ENCODE results near the gene TAB3.
"Not testable (repeated sequence)": the region's sequence is repeated elsewhere in the genome, so short reads cannot be mapped to it uniquely, and the experiment has no call there.

Gene TAB3

DNA sequence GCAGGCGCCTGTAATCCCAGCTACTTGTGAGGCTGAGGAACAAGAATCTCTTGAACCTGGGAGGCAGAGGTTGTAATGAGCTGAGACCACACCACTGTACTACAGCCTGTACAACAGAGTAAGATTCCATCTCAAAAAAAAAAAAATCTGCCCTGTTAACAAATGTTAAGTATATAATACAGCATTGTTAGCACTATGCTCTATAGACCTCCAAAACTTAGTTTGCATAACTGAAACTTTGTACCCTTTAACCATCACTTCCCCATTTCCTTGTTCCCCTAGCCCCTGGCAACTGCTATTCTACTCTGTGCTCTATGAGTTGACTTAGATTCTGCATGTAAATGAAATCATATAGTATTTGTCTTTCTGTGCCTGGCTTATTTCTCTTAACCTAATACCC, 76.7 kb downstream of the TAB3 start:
- DNase-seq = no peak

DNA sequence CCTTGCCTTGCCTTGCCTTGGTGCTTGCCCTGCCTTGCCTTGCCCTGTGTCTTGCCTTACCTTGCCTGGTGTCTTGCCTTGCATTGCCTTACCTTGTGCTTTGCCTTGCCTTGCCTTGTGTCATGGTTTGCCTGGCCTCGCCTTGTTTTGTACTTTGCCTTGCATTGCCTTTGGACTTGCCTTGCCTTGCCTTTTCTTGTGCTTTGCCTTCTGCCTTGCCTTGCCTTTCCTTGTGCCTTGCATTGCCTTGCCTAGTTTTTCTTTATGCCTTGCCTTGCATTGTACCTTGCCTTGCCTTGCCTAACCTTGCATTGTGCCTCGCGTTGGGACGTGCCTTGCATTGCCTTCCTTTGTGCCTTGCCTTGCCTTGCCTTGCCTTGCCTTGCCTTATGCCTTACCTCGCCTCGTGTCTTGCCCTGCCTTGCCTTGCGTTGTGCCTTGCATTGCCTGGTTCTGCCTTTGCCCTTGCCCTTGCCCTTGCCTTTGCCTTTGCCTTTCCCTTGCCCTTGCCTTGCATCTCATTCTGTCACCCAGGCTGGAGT, 82.8 kb downstream of the TAB3 start:
- DNase-seq = no peak

DNA sequence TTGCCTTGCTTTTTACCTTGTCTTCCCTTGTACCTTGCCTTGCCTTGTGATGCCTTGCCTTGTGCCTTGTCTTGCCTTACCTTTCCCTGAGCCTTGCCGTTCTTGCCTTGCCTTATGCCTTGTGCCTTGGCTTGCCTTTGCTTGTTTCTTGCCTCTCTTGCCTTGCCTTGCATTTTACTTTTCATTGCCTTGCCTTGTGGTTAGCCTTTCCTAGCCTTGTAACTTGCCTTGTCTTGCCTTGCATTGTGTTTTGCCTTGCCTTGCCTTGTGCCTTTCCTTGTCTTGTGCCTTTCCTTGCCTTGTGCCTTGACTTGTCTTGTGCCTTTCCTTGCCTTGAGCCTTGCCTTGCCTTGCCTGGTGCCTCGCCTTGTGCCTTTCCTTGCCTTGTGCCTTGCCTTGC, 84.6 kb downstream of the TAB3 start:
- DNase-seq = no peak

DNA sequence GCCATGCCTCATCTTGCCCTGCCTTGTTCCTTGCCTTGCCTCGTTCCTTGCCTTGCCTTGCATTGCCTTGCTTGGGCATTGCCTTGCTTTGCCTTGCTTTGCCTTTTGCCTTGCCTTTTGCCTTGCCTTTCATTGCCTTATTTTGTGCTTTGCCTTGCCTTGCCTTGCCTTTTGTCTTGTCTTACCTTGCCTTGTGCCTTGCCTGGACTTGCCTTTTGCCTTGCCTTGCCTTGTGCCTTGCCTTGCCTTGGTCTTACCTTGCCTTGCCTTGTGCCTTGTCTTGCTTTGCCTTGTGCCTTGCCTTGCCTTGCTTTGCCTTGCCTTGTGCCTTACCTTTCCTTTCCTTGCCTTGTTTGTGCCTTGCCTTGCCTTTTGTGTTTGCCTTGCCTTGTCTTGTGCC, 88.2 kb downstream of the TAB3 start:
- DNase-seq = no peak

DNA sequence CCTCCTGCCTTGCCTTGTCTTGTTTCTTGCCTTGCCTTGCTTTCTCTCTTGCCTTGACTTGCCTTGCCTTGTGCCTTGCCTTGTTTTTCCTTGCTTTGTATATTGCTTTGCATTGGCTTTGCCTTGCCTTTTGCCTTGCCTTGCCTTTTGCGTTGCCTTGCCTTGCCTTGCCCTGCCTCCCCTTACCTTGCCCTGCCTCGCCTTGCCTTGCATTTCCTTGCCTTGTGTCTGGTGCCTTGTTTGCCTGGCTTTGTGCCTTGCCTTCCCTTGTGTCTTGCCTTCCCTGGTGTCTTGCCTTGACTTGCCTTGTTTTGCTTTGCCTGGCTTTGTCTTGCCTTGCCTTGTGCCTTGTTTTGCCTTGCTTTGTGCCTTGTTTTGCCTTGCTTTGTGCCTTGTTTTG, 89.7 kb downstream of the TAB3 start:
- no peak for DNase-seq

DNA sequence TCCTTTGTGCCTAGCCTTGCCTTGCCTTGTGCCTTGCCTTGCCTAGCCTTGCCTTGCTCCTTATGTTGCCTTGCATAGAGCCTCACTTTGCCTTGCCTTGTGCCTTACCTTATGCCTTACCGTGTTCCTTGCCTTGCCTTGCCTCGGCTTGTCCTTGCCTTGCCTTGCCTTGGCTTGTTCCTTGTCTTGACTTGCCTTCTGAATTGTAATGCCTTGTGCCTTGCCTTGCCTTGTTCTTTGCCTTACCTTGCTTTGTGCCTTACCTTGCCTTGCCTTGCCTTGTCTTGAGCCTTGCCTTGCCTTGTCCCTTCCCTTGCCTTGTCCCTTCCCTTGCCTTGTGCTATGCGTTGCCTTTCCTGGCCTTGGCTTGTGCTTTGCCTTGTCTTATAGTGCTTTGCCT, 90.2 kb downstream of the TAB3 start:
- no peak for DNase-seq

DNA sequence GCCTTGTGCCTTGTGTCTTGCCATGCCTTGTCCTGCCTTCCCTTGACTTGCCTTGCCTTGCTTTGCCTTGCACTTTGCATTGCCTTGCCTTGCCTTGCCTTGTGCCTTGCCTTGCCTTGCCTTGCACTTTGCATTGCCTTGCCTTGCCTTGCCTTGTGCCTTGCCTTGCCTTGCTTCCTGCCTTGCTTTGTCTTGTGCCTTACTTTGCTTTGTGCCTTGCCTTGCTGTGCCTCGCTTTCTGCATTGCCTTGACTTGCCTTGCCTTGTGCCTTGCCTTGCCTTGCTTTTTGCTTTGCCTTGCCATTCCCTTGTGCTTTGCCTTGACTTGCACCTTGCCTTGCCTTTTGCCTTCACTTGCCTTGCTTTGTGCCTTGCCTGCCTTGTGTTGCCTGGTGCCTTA, 91.8 kb downstream of the TAB3 start:
- not testable (repeated sequence) for DNase-seq

DNA sequence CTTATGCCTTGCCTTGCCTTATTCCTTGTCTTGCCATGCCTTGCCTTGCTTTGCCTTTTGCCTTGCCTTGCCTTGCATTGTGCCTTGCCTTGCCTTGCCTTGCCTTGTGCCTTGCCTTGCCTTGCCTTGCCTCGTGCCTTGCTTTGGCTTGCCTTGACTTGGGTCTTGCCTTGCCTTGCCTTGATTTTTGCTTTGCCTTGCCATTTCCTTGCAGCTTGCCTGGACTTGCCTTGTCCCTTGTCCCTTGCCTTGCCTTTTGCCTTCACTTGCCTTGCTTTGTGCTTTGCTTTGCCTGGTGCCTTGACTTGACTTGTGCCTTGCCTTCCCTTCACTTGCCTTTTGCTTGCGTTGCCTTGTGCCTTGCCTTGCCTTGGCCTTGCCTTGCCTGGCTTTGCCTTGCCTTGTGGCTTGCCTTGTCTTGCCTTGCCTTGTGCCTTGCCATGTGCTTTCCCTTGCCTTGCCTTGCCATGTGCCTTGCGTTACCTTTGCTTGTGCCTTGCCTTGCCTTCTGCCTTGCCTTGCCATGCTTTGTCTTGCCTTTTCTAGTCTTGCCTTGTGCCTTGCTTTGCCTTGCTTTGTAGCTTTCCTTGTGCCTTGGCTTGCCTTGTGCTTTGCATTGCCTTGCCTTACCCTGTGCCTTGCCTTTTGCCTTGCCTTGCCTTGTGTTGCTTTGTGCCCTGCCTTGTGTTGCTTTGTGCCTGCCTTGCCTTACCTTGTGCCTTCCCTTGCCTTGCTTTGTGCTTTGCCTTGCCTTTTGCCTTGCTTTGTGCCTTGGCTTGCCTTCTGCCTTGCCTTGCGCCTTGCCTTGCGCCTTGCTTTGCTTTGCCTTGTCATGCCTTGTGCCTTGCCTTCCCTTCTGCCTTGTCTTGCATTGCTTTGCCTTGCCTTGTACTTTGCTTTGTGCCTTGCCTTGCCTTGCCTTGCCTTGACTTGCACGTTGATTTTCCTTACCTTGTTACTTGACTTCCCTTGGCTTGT, 92.8 kb downstream of the TAB3 start:
- DNase-seq = no peak

DNA sequence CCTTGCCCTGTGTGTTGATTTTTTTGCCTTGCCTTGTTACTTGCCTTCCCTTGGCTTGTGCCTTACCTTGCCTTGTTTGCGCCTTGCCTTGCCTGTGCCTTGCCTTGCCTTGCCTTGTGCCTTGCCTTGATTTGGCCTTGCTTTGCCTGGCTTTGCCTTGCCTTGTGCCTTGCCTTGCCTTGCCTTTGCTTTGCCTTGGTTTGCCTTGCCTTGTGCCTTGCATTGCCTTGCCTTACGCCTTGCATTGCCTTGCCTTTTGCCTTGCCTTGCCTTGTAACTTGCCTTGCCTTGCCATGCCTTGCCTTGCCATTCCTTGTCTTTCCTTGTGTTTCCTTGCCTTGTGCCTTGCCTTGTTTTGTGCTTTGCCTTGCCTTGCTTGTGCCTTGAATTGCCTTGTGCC, 94.6 kb downstream of the TAB3 start:
- DNase-seq = no peak

DNA sequence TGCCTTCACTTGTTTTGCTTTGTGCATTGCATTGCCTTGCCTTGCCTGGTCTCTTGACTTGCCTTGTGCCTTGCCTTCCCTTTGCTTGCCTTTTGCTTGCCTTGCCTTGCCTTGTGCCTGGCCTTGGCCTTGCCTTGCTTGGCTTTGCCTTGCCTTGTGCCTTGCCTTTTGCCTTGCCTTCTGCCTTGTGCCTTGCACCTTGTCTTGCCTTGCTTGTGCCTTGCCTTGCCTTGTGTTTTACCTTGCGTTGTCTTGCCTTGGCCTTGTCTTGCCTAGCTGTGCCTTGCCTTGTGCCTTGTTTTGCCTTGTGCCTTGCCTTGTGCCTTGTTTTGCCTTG, 95.3 kb downstream of the TAB3 start:
- DNase-seq = no peak

DNA sequence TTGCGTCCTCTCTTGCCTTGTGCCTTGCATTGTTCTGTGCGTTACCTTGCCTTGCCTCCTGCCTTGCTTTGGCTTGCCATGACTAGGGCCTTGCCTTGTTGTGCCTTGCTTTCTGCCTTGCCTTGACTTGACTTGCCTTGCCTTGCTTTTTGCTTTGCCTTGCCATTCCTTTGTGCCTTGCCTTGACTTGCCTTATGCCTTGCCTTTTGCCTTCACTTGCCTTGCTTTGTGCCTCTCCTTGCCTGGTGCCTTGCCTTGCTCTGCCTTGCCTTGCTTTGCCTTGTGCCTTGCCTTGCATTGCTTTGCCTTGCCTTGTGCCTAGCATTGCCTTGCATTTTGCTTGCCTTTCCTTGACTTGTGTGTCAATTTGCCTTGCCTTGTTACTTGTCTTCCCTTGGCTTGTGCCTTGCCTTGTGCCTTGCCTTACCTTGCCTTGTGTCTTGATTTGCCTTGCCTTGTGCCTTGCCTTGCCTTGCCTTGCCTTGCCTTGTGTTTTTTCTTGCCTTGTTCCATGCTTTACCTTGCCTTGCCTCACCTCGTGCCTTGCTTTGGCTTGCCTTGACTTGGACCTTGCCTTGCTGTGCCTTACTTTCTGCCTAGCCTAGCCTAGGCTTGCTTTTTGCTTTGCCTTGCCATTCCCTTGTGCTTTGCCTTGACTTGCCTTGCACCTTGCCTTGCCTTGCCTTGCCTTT, 95.8 kb downstream of the TAB3 start:
- no peak for DNase-seq

DNA sequence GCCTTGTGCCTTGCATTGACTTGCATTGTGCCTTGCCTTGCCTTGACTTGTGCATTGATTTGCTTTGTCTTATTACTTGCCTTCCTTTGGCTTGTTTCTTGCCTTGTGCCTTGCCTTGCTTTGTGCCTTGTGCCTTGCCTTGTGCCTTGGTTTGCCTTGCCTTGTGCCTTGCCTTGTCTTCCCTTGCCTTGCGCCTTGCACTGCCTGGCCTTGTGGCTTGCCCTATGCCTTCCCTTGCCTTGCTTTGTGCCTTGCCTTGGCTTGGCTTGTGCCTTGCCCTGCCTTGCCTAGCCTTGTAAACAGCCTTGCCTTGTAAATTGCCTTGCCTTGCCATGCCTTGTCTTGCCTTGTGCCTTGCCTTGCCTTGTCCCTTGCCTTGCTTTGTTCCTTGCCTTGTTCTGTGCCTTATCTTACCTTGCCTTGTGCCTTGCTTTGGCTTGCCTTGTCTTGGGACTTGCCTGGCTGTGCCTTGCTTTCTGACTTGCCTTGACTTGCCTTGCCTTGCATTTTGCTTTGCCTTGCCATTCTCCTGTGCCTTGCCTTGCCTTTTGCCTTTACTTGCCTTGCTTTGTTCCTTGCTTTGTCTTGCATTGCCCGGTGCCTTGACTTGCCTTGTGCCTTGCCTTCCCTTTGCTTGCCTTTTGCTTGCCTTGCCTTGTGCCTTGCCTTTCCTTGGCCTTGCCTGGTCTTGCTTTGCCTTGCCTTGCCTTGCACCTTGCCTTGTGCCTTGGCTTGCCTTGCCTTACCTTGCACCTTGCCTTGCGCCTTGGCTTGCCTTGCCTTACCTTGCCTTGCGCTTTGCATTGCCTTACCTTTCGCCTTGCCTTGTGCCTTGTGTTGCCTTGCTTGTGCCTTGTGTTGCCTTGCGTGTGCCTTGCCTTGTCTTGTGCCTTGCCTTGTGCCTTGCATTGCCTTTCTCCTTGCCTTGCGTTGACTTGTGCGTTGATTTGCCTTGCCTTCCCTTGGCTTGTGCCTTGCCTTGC, 97.5 kb downstream of the TAB3 start:
- no peak for DNase-seq

DNA sequence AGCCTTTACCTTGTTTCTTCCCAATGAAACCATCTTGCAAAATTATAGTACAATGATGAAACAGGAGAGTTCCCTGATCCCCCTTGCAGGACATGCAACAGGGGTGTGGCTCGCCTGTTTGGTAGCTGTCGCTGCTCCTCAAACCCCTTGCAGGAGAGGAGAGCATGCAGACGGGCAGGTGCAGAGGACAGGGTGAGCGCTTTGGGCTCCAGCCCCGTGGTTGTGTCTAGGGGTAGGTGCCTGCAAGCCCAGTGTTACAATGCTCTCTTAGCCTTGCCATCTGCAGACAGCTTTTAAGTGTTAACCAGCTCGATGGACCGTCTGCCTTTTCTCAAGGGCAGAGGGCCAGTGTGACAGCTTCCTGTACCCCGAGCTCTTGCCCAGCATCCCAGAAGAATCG, 102.0 kb downstream of the TAB3 start:
- no peak for DNase-seq

DNA sequence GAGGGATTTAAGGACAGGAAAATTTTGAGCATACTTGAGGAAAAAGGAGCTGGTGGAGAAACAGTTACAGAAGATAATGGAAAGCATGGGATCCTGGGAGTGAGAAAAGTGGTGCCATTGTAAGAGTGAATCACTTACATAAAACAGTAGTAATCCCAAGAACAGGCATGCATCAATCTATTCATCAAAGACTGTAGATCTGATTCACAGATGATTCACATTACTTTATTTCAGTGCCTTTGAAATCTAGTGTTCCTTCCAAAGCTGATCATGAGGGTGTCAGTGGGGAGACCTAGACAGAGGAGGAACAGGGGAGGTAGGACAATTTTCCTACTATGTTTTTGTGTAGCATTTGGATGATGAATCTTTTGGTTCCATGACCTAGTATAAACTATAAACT, 102.7 kb downstream of the TAB3 start:
- no peak for DNase-seq

DNA sequence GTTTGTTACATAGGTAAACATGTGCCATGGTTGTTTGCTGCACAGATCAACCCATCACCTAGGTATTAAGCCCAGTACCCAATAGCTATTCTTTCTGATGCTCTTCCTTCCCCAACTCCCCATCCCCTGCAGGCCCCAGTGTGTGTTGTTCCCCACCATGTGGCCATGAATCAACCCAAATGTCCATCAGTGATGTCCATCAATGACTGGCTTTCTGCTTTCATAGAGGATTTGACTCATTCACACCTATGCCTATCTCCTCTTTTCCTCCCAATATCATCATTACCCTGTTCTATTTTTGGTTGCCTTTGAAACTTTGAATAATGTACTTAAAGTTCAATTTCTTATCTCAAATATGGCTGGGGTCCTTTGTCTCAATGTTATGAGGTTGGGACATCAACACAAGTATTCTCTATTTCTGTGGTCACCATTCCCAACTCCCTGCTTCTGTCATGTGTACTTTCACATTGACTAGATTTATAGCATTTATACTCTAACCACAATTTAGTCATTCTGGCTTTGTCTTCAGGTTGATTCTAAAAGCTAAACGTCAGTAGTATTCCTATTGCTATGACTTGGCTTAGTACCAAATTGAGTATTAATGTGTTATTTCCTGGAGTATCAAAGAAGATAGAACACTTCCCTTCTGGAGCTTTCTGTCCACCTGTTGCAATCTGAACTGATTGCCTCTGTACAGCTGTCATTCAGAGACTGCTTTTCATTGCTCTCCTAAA, 107.2 kb downstream of the TAB3 start:
- no peak for DNase-seq

DNA sequence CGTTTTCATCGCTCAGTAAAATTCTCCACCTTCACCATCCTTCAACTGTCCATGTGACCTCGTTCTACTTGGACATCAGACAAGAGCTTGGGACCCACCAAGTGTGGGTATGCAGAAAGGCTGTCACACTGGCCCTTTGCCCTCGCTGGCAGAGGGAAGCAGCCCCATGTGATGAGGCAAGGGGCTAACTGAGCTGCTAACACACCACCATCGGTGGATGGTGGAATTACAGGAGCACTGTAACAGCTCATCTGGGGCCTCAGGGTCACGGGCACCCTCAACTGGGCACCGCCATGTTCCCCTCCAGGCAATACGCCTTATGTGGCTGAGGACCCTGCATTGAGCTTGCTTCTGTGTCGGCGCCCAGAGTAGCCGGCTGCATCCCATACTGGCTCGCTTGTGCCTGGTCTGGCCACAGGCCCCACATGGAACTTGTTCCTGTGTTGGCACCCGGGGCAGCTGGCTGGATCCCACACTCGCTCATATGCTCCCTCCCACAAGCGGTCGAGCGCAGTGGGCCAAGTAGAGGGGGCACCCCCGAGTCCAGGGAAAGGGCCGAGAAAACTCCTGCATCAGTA, 109.5 kb downstream of the TAB3 start:
- no peak for DNase-seq

DNA sequence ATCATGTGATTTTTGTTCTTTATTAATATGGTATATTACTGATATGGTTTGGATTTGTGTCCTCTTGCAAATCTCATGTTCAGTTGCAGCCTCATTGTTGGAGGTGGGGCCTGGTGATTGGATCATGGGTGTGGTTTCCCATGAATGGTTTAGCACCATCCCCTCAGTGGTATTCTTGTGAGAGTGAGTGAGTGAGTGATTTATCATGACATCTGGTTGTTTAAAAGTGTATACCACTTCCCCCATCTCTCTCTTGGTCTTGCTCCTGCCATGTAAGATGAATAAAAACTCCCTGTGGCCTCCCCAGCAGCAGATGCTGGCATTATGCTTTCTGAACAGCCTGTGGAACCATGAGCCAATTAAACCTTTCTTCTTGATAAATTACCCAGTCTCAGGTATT, 111.5 kb downstream of the TAB3 start:
- no peak for DNase-seq

Data from NCI-H187 treated with DMSO at 0.1 percent for 48 hours (cell line).